GM12874 (cell line): ENCODE data around the gene NKG7.
A peak's percentile ranks its signal among the peaks of the same experiment; 100 is the strongest.

Experiments
- CTCF ChIP-seq: IDR thresholded peaks from 2 replicates; pipeline ENCODE4 v1.5.1; 2011; ENCODE audit warnings: low read depth, mild to moderate bottlenecking, control low read depth, low read length, moderate library complexity; ENCODE audit not compliant: insufficient read depth

The NKG7 gene

GRCh38 chr19:51372649-51373504 lies at the start of gene NKG7:
Gene NKG7, minus strand, starts transcription at chr19:51372654. Its CDS starts 119 bp downstream, at chr19:51372535.
- TF ChIP-seq CTCF = no peak

- peak; percentile 100 for TF ChIP-seq CTCF
These were observed 49.6 kb upstream of the NKG7 start for GRCh38 chr19:51422053-51422448.

- TF ChIP-seq CTCF = no peak
These were observed 49.0 kb upstream of the NKG7 start for GRCh38 chr19:51421229-51422052.

- TF ChIP-seq CTCF = no peak
These were observed 46.3 kb upstream of the NKG7 start for GRCh38 chr19:51418707-51419106.

GRCh38 chr19:51417810-51418157 lies 45.3 kb upstream of the NKG7 start:
- TF ChIP-seq CTCF = no peak

GRCh38 chr19:51417107-51417809 lies 44.8 kb upstream of the NKG7 start, which contains the start of gene SIGLEC10:
Gene SIGLEC10, minus strand, starts transcription at chr19:51417642. Its CDS starts 61 bp downstream, at chr19:51417581.
- no peak for TF ChIP-seq CTCF

- TF ChIP-seq CTCF = no peak
These were observed 42.7 kb upstream of the NKG7 start for GRCh38 chr19:51415187-51415586.
